Loucy (cell line): ENCODE results near the gene SHB.

Source experiments
- H2AFZ ChIP-seq: fragments of 200-600 bp; sonication (generic); 2 replicates; pipeline ENCODE4 v1.6.0; 2016; ENCODE audit warnings: antibody characterized with exemption, mild to moderate bottlenecking, low read length, moderate library complexity
- H3F3A ChIP-seq: fragments of 200-600 bp; 2 replicates; pipeline ENCODE4 v1.6.0; 2016; ENCODE audit warnings: antibody characterized with exemption, low read depth, mild to moderate bottlenecking
- H3K27me3 ChIP-seq: fragments of 200-600 bp; sonication (generic); 2 replicates; pipeline ENCODE4 v1.6.1; 2014; ENCODE audit warnings: low read length, mild to moderate bottlenecking; ENCODE audit not compliant: insufficient read depth, poor library complexity, severe bottlenecking
- H3K36me3 ChIP-seq: fragments of 200-600 bp; sonication (generic); 2 replicates; pipeline ENCODE4 v1.6.1; 2016; ENCODE audit warnings: low read length; ENCODE audit not compliant: insufficient read depth
- H3K4me1 ChIP-seq: fragments of 200-600 bp; sonication (generic); 2 replicates; pipeline ENCODE4 v1.5.1; 2014; ENCODE audit warnings: low read length, mild to moderate bottlenecking; ENCODE audit not compliant: insufficient read depth, poor library complexity, severe bottlenecking
- H3K4me2 ChIP-seq: fragments of 200-600 bp; sonication (generic); 2 replicates; pipeline ENCODE4 v1.6.0; 2014; ENCODE audit warnings: antibody characterized with exemption, low read length, low read depth, mild to moderate bottlenecking; ENCODE audit not compliant: poor library complexity, severe bottlenecking
- H3K4me3 ChIP-seq: fragments of 200-600 bp; sonication (generic); 2 replicates; pipeline ENCODE4 v1.5.1; 2014; ENCODE audit warnings: low read length, mild to moderate bottlenecking, mixed read lengths; ENCODE audit not compliant: poor library complexity, severe bottlenecking
- H3K79me2 ChIP-seq: fragments of 200-600 bp; sonication (generic); 2 replicates; pipeline ENCODE4 v1.6.1; 2014; ENCODE audit warnings: low read length; ENCODE audit not compliant: insufficient read depth
- H3K9ac ChIP-seq: fragments of 200-600 bp; sonication (generic); 2 replicates; pipeline ENCODE4 v1.6.0; 2014; ENCODE audit warnings: mild to moderate bottlenecking, low read depth, low read length, moderate library complexity; ENCODE audit not compliant: poor library complexity, severe bottlenecking
- H3K9me2 ChIP-seq: fragments of 200-600 bp; sonication (generic); replicated peaks from 2 replicates; pipeline ENCODE4 v1.6.1; 2016; ENCODE audit warnings: low read depth, low read length, mixed read lengths
- H3K9me3 ChIP-seq: fragments of 200-600 bp; sonication (generic); 2 replicates; pipeline ENCODE4 v1.6.1; 2014; ENCODE audit warnings: mild to moderate bottlenecking, antibody characterized with exemption, low read length, low read depth; ENCODE audit not compliant: insufficient read depth
- H4K20me1 ChIP-seq: fragments of 200-600 bp; sonication (generic); 2 replicates; pipeline ENCODE4 v1.6.0; 2014; ENCODE audit warnings: antibody characterized with exemption, low read length, mild to moderate bottlenecking; ENCODE audit not compliant: insufficient read depth, poor library complexity, severe bottlenecking
- CTCF ChIP-seq: fragments of 200-600 bp; sonication (generic); conservative IDR thresholded peaks from 2 replicates; pipeline ENCODE4 v1.5.1; 2014; ENCODE audit warnings: mild to moderate bottlenecking, antibody characterized with exemption, low read length
- EZH2phosphoT487 ChIP-seq: fragments of 200-600 bp; IDR thresholded peaks from 2 replicates; pipeline ENCODE4 v1.6.1; 2018; ENCODE audit warnings: antibody characterized with exemption, mild to moderate bottlenecking, moderate library complexity, borderline replicate concordance

SHB gene

GRCh38 chr9:38058452-38059232, 10.4 kb downstream of the SHB start:
- no peak overlapping the region for H3K4me2 ChIP-seq
- no peaks in the 10 kb centered on the region for H3K27me3 ChIP-seq
- H3K9me2 ChIP-seq = no peaks in the 10 kb centered on the region
- H4K20me1 ChIP-seq = no peaks in the 10 kb centered on the region
- no peaks in the 10 kb centered on the region for H3K36me3 ChIP-seq
- TF ChIP-seq CTCF (no peak), EZH2phosphoT487 (no peak)
- H3K9ac ChIP-seq = no peak overlapping the region
- no peaks in the 10 kb centered on the region for H3F3A ChIP-seq
- no peaks in the 10 kb centered on the region for H3K9me3 ChIP-seq
- peaks cover 7% of the 10 kb centered on the region for H3K4me1 ChIP-seq
- H2AFZ ChIP-seq = no peak overlapping the region
- no peaks in the 10 kb centered on the region for H3K79me2 ChIP-seq
- H3K4me3 ChIP-seq = no peak overlapping the region

- Histone ChIP-seq H3K79me2 (no peaks in the 10 kb centered on the region), H4K20me1 (no peaks in the 10 kb centered on the region), H3K36me3 (no peaks in the 10 kb centered on the region), H3K27me3 (no peaks in the 10 kb centered on the region), H3K9me3 (no peaks in the 10 kb centered on the region), H3F3A (no peaks in the 10 kb centered on the region), H3K9me2 (no peaks in the 10 kb centered on the region), H3K4me1 (peaks cover 7% of the 10 kb centered on the region), H3K4me3 (no peak overlapping the region), H3K4me2 (peak overlapping the region; percentile 26), H2AFZ (no peak overlapping the region), H3K9ac (no peak overlapping the region)
- TF ChIP-seq EZH2phosphoT487 (no peak), CTCF (no peak)
These were observed 11.4 kb downstream of the SHB start for GRCh38 chr9:38057416-38058195.

GRCh38 chr9:38054653-38055052, 14.4 kb downstream of the SHB start:
- H3K9ac ChIP-seq = no peak overlapping the region
- no peaks in the 10 kb centered on the region for H3K79me2 ChIP-seq

More at GRCh38 chr9:38054653-38055052, 14.4 kb downstream of the SHB start:
- no peak overlapping the region for H3K4me2 ChIP-seq
- no peaks in the 10 kb centered on the region for H3K27me3 ChIP-seq
- H3K9me3 ChIP-seq = no peaks in the 10 kb centered on the region
- no peak overlapping the region for H2AFZ ChIP-seq
- no peak for TF ChIP-seq EZH2phosphoT487
- no peak for TF ChIP-seq CTCF
- no peak overlapping the region for H3K4me3 ChIP-seq
- peaks cover 7% of the 10 kb centered on the region for H3K4me1 ChIP-seq
- H3F3A ChIP-seq = no peaks in the 10 kb centered on the region
- no peaks in the 10 kb centered on the region for H4K20me1 ChIP-seq
- H3K9me2 ChIP-seq = no peaks in the 10 kb centered on the region
- H3K36me3 ChIP-seq = no peaks in the 10 kb centered on the region
